ENCODE measurements around the gene TSG101.

- TF ChIP-seq POLR2A (IDR thresholded peaks at IDR 0.05) (no peak), CTCF (IDR thresholded peaks at IDR 0.05) (no peak), POLR2AphosphoS5 (IDR thresholded peaks at IDR 0.05) (no peak)
Measured at GRCh38 chr11:18468059-18468458, 58.7 kb downstream of the TSG101 start.
